NCI-H187 treated with DMSO at 0.1 percent for 48 hours (cell line): ENCODE measurements around the gene KHSRP.

ENCODE experiments used
- DNase-seq: peaks from one replicate; lab custom pipeline; 2025; lab: John Stamatoyannopoulos, UW

KHSRP gene, protein sequence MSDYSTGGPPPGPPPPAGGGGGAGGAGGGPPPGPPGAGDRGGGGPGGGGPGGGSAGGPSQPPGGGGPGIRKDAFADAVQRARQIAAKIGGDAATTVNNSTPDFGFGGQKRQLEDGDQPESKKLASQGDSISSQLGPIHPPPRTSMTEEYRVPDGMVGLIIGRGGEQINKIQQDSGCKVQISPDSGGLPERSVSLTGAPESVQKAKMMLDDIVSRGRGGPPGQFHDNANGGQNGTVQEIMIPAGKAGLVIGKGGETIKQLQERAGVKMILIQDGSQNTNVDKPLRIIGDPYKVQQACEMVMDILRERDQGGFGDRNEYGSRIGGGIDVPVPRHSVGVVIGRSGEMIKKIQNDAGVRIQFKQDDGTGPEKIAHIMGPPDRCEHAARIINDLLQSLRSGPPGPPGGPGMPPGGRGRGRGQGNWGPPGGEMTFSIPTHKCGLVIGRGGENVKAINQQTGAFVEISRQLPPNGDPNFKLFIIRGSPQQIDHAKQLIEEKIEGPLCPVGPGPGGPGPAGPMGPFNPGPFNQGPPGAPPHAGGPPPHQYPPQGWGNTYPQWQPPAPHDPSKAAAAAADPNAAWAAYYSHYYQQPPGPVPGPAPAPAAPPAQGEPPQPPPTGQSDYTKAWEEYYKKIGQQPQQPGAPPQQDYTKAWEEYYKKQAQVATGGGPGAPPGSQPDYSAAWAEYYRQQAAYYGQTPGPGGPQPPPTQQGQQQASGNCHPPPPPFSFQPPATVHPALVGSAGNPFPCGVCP

DNA sequence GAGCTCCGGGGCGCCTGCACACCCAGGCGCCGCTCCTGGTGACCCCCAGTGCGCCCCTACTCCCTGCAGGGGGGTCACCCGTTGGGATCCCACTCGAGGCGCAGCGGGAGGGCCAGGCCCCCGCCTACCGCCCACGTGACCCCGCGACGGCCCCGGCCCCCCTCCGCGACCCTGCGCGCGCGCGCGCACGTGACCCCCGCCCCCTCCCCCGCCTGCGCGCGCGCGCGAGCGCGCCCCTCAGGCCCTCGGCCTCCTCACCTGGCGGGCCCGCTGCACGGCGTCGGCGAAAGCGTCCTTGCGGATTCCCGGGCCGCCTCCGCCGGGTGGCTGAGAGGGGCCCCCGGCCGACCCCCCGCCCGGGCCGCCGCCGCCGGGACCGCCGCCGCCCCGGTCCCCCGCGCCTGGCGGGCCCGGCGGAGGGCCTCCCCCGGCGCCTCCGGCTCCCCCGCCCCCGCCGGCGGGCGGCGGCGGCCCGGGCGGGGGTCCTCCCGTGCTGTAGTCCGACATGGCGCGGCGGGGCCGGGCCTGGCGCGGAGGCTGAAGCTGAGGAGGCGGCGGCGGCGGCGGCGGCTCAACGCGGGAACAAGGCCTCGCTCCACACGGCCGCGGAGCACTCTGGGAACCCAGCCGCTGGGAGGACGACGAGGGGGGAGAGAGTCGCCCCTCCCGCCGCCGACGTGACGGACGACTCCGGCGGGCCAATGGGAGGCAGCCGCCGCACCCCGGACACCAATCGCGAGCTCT is at the start of gene KHSRP:
TSS of gene KHSRP (minus strand) at position 617 of the 744 bp plus-strand sequence. CDS start at position 507, 110 bp downstream.
- no peak for DNase-seq

DNA sequence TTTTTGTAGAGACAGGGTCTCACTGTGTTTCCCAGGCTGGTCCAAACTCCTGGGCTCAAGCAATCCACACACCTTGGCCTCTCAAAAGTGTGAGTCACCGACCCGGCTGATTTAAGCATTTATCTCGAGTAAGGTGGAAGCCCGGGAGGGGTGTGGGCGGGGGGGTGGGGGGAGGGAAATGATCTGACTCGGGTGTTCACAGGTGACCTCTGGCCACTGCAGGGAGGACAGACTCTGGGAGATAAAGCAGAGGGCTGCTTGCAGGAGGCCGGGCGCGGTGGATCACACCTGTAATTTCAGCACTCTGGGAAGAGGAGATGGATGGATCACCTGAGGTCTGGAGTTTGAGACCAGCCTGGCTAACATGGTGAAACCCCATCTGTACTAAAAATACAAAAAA is 49.0 kb upstream of the KHSRP start:
- DNase-seq = no peak

DNA sequence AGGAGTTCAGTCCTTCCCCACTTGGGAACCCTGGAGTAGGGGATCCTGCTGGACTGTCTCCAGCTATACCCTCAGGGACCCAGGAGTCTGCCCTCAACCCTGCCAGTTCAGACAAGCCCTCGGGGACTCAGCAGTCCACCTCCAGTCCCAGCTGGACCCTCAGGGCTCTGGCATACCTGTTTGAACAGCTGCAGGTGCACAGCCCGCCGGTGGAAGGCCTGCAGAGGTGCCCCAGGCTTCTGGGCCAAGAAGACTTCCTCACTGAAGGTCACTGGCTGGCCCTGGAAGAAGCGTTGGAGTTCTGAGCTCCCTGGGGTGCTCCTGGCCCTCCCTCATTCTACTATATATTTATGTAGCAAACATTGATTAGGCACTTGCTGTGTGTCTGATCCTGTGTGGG is 48.1 kb upstream of the KHSRP start:
- no peak for DNase-seq

DNA sequence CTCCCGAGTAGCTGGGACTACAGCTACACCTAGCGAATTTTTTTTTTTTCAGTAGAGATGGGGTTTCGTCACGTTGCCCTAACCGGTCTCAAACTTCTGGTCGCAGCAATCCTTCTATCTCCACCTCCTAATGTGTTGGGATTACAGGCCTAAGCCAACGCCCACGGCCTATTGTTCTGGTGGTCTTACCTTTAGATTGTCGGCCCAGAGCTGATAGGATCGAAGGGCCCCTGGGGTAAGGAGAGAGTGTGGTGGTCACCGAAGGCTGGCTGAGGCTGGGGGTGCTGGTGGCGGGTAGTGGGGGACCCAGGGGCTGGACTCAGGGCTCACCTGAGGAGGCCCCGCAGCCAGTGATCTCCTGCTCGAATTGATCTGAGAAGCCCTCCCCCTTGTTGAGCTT is 46.5 kb upstream of the KHSRP start:
- DNase-seq = no peak

DNA sequence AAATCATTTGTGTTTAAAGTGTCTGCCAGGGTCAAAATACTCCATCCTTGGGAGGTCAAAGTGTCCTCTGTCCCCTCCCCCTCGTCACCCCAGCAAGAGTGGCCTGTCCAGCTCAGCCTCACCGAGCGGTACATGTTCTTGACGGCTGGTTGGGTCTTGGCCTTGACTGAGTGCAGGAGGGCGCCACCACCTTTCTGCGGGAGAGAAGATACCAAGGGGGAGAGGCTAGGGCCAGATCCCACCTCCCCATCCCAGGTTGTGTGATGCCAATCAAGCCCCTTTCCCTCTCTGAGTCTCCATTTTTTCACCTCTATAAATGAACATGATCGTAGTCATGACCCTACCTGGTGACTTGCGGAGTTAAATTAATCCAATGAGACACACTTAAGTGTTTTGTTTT is 45.6 kb upstream of the KHSRP start:
- DNase-seq = no peak

DNA sequence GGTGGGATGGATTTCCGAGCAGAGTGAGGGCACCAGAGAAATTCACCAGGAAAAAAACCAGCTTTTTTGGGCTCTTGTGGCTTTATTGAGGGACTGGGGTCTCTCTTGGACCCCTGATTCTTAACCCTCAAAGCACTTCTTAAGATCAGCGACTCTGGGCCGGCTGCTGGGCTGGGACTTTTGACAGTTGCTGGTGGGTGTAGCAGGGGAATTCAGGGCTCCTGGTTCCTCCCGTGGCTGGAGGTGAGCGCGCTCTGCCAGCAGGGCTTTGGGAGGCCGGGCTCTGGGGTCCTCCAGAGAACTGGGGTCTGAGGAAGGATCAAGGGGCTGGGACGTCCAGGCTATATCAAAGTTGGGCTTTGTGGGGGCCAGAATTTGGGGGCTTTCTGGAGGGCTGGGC is 42.8 kb upstream of the KHSRP start:
- DNase-seq = no peak

DNA sequence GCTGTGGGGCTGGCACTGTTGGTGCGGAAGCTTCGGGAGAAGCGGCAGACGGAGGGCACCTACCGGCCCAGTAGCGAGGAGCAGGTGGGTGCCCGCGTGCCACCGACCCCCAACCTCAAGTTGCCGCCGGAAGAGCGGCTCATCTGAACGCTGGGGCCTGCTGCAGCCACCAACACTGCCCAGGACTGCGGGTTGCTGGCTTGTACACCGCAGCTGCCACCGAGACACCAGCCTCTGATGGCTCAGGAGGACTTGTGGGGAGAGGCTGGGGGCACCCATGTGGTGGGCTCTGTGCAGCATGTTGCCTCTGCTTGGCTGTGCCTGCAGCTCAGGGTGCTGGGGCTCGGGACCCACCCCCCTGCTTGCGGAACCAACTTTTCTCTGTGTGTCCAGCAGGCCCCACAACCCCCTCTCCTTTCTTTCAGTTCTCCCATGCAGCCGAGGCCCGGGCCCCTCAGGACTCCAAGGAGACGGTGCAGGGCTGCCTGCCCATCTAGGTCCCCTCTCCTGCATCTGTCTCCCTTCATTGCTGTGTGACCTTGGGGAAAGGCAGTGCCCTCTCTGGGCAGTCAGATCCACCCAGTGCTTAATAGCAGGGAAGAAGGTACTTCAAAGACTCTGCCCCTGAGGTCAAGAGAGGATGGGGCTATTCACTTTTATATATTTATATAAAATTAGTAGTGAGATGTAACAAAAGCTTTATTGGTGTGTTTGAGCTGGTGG is 42.1 kb upstream of the KHSRP start:
- DNase-seq = no peak

DNA sequence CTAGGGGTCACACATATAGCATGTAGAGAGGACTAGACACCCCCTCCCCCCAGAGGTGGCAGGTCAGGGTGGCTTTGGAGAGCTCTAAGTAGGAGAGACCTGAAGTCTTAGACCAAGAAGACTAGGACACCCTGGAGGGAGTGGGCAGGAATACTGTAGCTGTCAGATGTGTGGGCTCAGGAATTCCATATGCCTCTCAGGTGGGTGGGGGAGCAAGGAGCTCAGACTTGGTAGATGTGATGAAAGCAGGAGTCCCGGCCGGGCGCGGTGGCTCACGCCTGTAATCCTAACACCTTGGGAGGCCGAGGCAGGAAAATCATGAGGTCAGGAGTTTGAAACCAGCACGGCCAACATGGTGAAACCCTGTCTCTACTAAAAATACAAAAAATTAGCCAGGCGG is 41.1 kb upstream of the KHSRP start:
- DNase-seq = no peak

DNA sequence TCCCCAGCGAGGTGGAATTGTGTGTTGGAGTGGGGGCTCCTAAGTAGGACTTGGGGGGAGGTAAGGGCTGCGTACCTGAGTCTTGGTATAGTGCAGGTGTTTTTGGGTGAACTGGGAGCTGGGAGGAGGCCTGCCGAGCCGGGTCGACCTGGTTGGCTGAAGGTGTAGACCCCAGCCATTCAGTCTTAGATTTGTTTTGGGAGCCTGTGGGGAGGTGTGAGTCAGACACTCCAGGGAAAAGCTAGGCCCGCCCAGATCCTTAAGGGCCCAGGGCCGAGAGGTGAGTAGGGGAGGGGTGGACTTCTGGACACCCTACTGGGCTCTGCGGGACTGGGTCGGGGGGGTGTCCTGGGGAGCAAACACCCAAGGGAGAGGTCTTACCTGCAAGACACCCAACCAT is 40.4 kb upstream of the KHSRP start:
- no peak for DNase-seq

DNA sequence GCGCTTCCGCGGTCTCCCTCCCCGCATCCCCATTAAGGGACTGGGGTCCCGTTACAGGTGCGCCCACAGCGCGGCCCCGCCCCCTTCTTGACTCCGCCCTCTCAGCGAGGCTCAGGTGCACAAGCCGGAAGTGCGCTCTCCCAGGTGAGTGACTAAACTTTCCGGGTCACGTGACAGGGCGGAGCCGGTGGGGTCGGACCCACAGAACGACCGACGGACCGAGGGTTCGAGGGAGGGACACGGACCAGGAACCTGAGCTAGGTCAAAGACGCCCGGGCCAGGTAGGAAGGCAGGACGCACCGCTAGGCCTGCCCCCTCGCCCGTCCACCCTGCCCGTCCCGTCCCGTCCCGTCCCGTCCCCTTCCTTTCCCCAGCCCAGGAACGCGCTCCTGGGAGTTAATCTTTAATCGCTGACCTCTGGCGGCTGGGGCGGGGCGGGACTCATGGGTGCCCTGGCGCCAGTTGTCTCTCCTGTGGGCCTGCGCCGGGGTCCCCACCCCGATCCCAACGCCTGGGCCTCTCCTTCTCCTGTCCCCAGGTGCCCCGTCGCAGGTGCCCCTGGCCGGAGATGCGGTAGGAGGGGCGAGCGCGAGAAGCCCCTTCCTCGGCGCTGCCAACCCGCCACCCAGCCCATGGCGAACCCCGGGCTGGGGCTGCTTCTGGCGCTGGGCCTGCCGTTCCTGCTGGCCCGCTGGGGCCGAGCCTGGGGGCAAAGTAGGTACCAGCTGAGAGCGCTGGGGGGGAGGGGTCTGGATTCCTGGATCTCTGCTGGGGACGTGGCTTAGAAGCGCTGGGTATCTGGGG is 39.7 kb upstream of the KHSRP start, which contains the start of gene CRB3:
TSS of gene CRB3 (plus strand) at position 202 of the 804 bp plus-strand sequence. CDS start at position 633, 431 bp downstream.
- DNase-seq = no peak

DNA sequence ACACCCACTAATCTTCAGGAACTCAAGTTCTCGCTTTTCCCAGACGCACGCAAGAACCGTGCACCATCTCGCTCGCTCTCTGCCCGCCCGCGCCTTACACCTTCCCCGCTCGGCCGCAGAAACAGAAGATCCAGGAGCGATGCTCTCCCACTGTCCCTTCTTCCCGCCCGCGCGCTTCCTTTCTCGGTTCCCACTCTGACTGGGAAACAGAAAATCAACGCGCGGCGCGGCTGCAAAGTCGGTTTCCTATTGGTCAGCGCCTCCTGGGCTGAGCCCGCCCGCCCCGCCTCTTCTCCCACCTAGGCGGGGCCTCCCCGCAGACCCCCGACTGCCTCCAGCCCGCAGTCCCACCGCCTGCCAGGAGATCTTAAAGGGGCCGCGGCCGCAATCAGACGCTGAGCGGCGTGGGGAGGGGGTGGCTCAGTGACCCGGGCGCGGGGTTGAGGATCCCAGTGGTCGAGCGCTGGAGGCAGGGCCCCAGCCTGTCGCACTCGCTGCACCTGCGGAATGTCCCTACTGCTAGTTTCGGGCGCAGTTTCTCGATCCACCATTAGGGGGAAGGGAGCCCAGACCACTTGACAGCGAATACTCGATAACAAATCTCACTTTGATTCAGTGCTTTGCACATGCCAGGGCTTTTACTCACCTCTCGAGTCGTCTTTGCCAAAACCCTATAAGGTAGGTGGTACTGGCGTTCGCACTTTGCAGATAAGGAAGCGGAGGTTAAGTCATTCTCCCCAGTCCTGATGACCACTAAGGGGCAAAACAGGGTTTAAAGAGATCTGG is 35.7 kb upstream of the KHSRP start:
- DNase-seq = peak; percentile 77

DNA sequence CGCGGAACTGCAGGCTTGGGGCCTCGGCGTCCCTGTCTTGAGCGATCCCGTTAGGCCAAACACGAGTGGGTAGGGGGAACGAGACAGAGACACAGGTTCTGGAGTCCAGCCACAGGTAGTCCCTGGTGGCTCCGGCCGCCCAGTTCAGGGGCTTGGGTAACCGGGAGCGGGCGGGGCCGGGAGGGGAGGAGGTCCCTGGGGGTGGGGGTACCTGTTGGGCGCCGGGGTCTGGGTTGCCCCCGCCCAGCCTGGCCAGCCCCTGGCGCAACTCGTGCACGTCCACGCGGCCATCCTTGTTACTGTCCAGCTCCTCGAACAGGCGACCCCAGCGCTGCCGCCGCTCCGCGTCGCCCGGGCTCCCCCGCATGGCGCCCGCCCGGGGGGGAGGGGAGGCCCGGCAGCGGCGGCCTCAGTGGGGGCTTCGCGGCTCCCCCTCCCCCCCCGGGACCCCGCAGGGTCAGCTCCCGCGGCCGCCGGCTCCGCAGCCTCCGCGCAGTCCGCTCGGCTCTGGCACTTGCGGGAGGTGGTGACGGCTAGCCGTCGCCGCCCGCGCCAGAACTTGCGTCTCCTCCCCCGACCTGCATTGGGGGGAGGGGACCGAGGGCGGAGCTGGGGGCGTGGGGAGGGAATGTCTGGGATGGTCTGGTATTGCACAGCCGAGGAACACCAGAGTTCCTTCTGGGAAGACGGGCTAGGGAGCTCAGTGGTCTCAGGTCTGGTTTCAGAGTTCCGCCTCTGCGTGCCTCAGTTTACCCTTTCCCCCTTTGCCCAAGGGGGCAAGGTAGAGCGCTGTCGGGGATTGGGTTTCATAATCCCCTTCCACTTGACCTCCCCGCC is 34.9 kb upstream of the KHSRP start, which contains the start of gene SLC25A23:
TSS of gene SLC25A23 (minus strand) at position 531 of the 837 bp plus-strand sequence. CDS start at position 367, 164 bp downstream.
- no peak for DNase-seq

DNA sequence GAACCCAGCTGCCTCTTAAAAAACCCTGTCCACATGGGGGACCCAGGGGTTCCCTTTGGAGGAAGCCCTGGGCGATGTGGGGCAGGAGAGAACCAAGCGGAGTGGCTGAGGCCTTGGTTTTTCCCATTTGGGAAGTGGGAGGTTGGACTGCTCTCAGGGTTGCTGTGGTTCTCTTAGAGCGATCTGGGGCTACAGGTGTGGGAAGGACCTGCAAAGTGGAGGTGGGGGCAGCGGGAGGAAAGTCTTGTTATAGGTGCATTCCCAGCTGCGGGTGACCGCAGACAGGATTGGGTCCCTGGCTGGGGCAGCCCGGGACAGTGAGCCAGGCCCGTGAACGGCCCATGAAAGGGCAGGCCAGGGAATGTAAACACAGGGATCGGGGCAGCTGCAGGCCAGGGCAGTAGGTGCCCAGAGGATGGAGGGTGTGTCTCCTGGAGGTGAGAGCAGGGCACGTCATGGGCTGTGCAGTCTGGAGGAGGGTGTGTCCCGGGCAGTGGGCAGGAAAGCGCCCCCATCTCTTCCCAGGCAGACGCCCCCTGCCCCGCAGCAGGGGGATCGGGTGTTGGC is 34.2 kb upstream of the KHSRP start:
- DNase-seq = no peak

DNA sequence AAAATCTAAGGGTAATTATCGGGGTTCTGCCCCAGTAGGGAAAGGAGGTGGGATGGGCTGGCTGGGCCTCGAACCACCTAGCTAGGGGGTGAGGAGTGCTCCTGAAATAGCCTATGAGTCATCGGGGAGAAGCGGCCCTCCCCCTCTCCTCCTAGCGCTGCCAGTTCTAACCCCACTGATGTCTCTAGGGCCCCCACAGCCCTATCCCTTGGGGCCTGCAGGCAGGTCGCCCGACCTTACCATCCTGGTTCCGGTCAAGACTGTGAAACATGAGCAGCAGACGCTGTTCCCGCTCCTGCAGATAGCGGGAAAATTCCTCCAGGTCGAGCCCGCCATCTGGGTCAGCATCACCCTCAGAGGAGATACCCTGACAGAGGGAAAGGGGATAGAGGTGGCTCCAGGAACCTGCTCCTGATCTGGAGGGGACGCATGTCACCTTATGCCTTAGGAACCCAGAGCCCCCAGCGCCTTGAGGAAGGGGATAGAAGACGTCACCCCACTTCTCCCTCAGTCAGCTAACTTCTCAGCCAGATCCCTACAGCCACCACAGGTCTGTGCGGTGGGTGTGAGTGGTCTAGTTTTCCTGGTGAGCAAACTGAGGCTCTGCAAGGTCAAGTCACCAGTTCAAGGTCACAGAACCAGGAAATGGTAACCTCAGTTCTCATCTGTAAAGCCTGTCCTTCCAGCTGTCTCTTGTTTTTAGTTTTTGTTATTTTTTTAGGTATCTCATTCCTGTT is 33.5 kb upstream of the KHSRP start:
- DNase-seq = no peak

DNA sequence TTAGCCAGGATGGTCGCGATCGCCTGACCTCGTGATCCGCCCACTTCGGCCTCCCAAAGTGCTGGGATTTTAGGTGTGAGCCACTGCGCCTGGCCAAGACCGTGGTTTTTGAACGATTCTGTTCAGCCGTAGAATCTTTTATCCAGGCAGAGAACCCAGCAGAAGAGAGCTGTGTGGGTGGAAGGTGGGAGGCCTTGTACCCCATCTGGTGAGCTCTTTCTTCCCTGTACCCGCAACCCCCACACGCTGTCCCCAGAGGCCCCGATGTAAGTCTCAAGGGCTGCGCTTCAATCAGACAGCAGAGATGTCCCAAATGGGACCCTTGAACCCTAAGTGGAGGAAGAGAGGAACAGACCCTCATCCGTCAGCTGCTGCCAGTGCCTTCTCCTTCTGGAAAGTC is 31.3 kb upstream of the KHSRP start:
- DNase-seq = no peak

DNA sequence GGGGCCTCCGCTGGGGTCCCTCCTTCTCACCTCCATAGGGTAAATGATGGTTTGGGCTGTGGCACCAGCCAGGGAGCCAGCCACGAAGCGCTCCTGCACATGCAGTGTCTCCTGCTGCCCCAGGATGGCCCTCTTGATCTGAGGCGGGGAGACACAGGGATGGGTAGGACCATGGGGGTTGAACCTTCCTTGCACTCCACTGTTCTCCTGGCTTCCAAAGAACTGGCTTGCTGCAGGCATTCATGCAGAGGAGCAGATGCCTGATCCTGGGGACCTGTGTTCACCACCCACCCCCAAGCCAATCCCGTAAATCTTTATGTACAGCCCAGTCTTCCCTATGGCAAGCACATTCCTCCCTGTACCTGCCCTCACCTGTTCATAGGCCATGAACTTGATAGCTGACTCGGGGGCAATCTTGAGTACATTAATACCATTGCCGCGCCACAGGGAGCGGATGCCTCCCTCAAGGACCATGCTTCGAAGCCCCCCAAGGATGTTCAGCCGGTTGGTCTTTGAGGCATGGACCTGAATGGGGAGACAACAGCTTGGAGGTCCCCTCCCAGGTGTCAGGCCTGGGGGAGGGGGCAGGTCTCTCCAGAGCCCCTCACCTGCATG is 29.4 kb upstream of the KHSRP start:
- DNase-seq = no peak

DNA sequence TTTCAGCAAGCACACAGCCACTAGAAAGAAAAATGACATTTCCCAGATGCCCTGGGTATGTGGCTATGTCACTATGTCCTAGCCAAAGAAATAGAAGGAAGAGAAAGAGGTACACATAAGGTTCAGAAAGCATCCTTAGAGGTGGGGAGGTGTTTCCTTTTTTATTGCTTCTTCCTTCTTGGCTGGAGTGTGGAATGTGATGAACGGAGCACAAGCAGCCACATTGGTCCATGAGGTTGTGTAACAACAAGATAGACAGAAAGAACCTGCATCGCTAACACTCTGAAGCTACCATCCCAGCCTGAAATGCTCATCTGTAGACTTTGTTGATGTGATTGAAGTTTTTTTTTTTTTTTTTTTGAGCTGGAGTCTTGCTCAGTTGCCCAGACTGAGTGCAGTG is 28.3 kb upstream of the KHSRP start:
- no peak for DNase-seq

DNA sequence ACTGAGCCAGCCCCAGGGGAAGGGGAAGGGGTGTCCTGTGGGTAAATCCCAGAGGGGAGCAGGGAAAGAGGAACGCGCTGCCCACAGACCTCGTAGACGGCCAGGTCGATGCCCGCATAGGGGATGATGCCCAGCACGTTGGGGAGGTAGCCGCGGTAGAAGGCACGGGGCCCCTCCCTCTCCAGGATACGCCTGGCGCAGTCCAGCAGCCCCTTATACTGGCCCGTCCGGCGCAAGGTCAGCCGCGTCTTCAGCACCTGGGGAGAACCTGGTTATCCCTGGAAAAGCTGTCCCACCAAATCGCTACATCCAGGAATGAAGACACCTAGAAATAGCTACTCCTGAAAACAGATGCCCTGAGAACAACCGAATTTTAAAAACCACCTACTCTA is 27.6 kb upstream of the KHSRP start:
- DNase-seq = no peak
